Mucosa of descending colon (tissue), 3 donors: ENCODE data around the gene ABHD1. TPM values are rescaled to one million over a fixed set of nuclear protein-coding genes. Genes with fewer than 3 reads are reported as not detected.

Experiments
- ATAC-seq: fragments of 200-7000 bp; cut with Tn5 transposase; one replicate; pipeline ENCODE4 v1.9.1; 2020; ENCODE audit warnings: mild to moderate bottlenecking, moderate library complexity
- DNase-seq, 3 donors: peaks; one replicate each; pipeline ENCODE4 v3.0.0-alpha.2; 2020
- H3K36me3 ChIP-seq: fragments of 200-600 bp; one replicate; pipeline ENCODE4 v1.8.0; 2021; ENCODE audit warnings: low read depth, mild to moderate bottlenecking
- H3K4me1 ChIP-seq: fragments of 200-600 bp; one replicate; pipeline ENCODE4 v1.8.0; 2021; ENCODE audit warnings: low read depth, mild to moderate bottlenecking
- H3K4me3 ChIP-seq: fragments of 200-600 bp; one replicate; pipeline ENCODE4 v1.8.0; 2021; ENCODE audit warnings: mild to moderate bottlenecking
- H3K9me3 ChIP-seq: fragments of 200-600 bp; one replicate; pipeline ENCODE4 v1.8.0; 2021; ENCODE audit warnings: mild to moderate bottlenecking
- CTCF ChIP-seq: fragments of 200-600 bp; IDR thresholded peaks from one replicate; pipeline ENCODE4 v1.8.0; 2022; ENCODE audit warnings: antibody characterized with exemption, mild to moderate bottlenecking
- intact Hi-C, 2 donors: fragments of 100-400 bp; cut with DNase I in 1 of 2; cut with micrococcal nuclease in 1 of 2; formaldehyde crosslinking; loops; one replicate each; pipeline versions ENCODE4 v1.11.0 to v1.11.1; 2022; cut with DNase I, micrococcal nuclease
- total RNA-seq, 3 donors: library from RNA; stranded (reverse); fragmentation: NEBNext Ultra II Directional in 2 of 3; extraction: Animal tissue kit (Norgen Biotek cat#: 25700) in 2 of 3; gene quantifications; one replicate each; pipeline versions ENCODE4 v1.2.1 to v1.2.4, GENCODE V29; 2021 to 2023
- donor health status: DM: no; HTN: no; CAD: no; lungs with moderate emphysema.
- donor health status: DM: no; HTN: no; CAD: no.
- donor health status: DM: no; HTN: yes; CAD: no.

Gene ABHD1
- total RNA-seq, 3 donors from 2014 or later: 0.19 to 0.22 TPM; not detected in 1

GRCh38 chr2:27078267-27079194 lies 45.1 kb upstream of the ABHD1 start, which contains the start of gene EMILIN1:
EMILIN1 (plus strand) TSS chr2:27078615; CDS start chr2:27079066, 451 bp downstream.
- no peak for TF ChIP-seq CTCF
- Histone ChIP-seq H3K36me3 (no peaks in the 10 kb centered on the region), H3K4me3 (peak within 1 kb of the TSS; percentile 11), H3K4me1 (peaks cover 33% of the 10 kb centered on the region), H3K9me3 (no peaks in the 10 kb centered on the region)
- ATAC-seq (peak; percentile 20), DNase-seq (peak; percentile 61 to 80 (median 75))
- intact Hi-C loops: no loop called here

GRCh38 chr2:27079233-27080139 lies 44.1 kb upstream of the ABHD1 start:
- intact Hi-C loops: loop anchor here in 1 of 2 donors (10.0 kb wide), 2 partner anchors 45 to 115 kb away; partner anchors contain the start of gene TMEM214
- no peak for DNase-seq
- H3K4me3 ChIP-seq: peak overlapping the region; percentile 11
- peaks cover 28% of the 10 kb centered on the region for H3K4me1 ChIP-seq
- H3K9me3 ChIP-seq: no peaks in the 10 kb centered on the region
- no peak for ATAC-seq
- no peak for TF ChIP-seq CTCF
- no peaks in the 10 kb centered on the region for H3K36me3 ChIP-seq

- ATAC-seq (no peak), DNase-seq (peak in 1 of 3 donors; percentile 60)
- intact Hi-C loops: loop anchor here in 1 of 2 donors (10.0 kb wide), 2 partner anchors 45 to 115 kb away; partner anchors contain the start of gene TMEM214
- no peak for TF ChIP-seq CTCF
- no peak overlapping the region for H3K4me3 ChIP-seq
- no peaks in the 10 kb centered on the region for H3K36me3 ChIP-seq
- no peaks in the 10 kb centered on the region for H3K9me3 ChIP-seq
- peaks cover 24% of the 10 kb centered on the region for H3K4me1 ChIP-seq
Measured at GRCh38 chr2:27080140-27080469, 43.5 kb upstream of the ABHD1 start.

- Histone ChIP-seq H3K36me3 (no peaks in the 10 kb centered on the region), H3K4me1 (peaks cover 28% of the 10 kb centered on the region), H3K4me3 (no peak overlapping the region), H3K9me3 (no peaks in the 10 kb centered on the region)
- intact Hi-C loops: loop anchor here in 1 of 2 donors (10.0 kb wide), 2 partner anchors 46 to 116 kb away; partner anchors contain the start of gene TMEM214
- DNase-seq (peak; percentile 23 to 63 (median 52)), ATAC-seq (no peak)
- TF ChIP-seq CTCF: no peak
Measured at GRCh38 chr2:27080603-27080936, 43.0 kb upstream of the ABHD1 start.

GRCh38 chr2:27081984-27082772 lies 41.4 kb upstream of the ABHD1 start:
- peak in 1 of 3 donors; percentile 64 for DNase-seq
- TF ChIP-seq CTCF: no peak
- peaks cover 30% of the 10 kb centered on the region for H3K4me1 ChIP-seq
- ATAC-seq: no peak
- intact Hi-C loops: loop anchor here in 1 of 2 donors (10.0 kb wide), 2 partner anchors 47 to 117 kb away; partner anchors contain the start of gene TMEM214
- no peaks in the 10 kb centered on the region for H3K36me3 ChIP-seq
- H3K4me3 ChIP-seq: no peak overlapping the region
- H3K9me3 ChIP-seq: no peaks in the 10 kb centered on the region
